CD1c-positive myeloid dendritic cell (primary cell): ENCODE results near the gene P2RY8.
"Not testable (repeated sequence)": the region's sequence is repeated elsewhere in the genome, so short reads cannot be mapped to it uniquely, and the experiment has no call there.

Experiments used
- DNase-seq: peaks from one replicate; pipeline ENCODE4 v3.0.0-alpha.2; 2016; ENCODE audit errors: extremely low spot score

P2RY8 gene

GRCh38 chrX:1545776-1546408, 8.9 kb upstream of the P2RY8 start:
- DNase-seq: no peak

DNA sequence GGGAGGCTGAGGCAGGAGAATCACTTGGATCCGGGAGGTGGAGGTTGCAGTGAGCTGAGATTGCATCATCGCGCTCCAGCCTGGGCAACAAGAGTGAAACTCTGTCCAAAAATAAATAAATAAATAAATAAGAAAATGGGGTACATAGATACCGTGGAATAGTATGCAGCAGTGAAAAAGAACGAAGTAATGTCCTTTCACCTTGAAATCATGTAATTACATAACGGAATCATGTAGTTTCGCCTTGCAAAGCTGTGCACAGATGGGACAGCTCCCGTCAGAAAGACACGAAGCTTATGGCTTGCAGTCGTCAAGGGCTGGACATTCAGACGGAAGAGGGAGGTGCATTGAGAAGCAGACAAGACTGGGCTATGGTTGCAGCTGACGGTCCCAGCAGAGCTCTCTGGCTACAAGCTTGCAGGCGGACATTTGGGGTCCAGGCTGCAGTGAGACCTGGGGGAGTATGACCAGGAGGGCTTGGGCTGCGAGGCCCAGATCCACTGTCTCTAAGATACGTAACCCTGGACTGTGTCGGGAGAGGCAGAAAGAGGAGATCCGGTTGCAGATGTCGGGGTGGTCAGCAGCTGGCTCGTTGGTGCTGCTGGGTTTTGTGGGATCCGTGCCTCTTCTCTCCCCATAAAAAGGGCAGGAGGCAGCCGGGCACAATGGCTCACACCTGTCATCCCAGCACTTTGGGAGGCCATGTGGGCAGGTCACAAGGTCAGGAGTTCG, 6.2 kb upstream of the P2RY8 start:
- no peak for DNase-seq

DNA sequence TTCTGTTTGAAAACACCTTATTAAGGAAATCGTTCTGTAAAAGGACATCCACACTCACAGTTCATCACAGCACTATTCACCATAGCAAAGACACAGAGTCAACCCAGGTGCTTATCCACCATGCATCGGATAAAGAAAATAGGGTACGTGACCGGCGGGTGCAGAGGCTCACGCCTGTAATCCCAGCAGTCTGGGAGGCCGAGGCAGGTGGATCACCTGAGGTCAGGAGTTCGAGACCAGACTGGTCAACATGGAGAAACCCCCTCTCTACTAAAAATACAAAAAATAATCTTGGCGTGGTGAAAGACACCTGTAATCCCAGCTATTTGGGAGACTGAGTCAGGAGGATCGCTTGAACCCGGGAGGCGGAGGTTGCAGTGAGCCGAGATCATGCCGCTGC, 2.2 kb upstream of the P2RY8 start:
- not testable (repeated sequence) for DNase-seq

- DNase-seq: not testable (repeated sequence)
Observed at GRCh38 chrX:1537716-1538090, 718 bp upstream of the P2RY8 start.

DNA sequence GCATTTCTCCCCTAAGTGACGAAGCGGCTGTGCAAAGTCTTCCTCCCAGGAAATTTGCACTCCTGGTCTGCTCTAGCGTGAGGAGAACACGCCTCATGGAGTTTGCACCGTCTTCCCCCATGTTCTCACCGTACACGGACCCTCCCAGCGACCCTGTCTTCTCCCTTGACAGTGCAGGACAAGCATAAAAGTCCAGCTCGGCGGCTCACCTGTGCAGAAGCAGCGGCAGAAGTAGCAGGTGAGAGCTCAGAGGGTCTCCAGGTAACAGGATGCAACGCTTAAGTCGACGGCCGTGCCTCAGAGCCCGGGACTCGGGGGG, 314 bp downstream of the P2RY8 start:
- DNase-seq: peak; percentile 44

DNA sequence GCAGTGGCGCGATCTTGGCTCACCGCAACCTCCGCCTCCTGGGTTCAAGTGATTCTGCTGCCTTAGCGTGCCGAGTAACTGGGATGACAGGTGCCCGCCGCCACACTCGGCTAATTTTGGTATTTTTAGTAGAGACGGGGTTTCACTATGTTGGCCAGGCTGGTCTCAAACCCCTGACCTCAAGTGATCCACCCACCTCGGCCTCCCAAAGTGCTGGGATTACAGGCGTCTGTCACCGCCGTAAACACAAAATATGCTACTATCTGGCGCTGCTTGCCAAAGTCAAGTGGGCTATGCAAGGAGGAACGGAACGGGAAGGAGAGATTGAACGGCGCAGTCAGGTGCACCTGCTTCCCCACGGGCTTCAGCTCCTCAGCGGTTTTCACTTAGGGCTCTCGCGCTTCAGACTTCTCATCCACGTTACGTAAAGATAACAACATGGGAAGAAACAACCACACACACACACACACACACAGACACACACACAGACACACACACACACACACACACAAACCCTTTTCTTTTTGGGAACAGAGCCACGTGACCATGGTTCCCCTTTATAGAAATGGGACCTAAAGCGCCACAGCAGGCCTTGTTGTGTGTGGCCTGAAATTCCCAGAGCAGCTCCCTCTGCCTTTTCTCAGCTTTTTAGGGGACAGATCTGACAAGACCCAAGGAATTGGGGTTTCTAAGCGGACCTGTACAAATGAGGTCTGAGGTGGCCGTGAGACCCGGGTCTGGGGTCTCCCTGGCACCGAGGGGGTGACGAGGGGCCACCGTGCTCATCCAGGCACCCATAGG, 1.5 kb downstream of the P2RY8 start:
- peak; percentile 87 for DNase-seq

DNA sequence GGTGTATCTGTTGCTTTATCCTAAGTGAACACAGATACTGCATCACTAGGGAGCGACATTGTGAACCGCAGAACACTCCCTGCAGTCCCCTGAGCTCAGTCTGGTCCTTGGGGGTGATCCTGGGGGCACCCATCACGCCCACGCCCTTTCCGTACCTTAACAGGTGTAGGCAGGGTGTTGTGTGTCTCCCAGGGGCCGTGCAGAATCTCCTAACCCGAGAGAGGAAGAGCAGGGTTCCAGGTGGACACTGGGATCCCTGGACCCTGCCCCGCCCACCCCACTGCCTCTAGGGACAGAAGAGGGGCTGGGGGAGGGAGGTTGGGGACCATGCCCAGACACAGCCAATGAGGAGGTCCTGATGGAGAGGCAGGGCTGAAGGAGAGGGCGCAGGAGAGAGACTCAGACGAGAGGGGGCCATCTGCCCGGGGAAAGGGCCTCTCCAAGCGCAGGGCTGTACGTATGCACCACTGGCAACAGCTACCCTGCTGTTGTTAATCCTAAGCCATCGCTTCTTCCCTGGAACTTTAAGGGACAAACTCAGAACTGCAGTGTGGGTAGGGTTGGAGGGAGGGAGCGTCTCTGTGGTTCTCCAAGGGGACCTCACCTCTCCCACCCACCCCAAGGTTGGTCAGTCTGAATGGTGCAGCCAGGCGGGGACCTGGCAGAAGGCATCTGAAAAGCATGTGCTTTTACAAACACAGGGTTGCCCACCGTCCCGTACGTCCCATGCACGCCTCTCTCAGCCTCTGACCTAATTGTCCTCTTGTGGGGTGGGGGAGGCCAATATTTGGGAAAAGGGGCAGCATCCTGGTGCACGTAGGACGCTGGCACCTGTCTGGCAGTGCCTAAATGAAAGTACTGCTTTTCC, 2.5 kb downstream of the P2RY8 start:
- no peak for DNase-seq

DNA sequence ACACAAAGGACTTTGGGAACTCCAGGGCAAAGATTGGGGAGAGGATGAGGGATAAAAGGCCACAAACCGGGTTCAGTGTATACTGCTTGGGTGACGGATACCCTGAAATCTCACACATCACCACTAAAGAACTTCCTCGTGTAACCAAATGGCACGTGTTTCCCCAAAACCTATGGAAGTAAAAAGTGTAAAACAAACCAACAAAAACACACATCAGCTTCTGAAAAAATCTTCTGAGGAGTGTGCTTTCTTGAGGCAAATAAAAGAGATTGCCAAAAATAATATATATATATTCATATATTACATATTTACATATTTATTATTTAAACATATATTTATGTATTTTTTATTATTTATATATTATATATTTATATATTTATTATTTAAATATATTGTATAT, 3.9 kb downstream of the P2RY8 start:
- no peak for DNase-seq

DNA sequence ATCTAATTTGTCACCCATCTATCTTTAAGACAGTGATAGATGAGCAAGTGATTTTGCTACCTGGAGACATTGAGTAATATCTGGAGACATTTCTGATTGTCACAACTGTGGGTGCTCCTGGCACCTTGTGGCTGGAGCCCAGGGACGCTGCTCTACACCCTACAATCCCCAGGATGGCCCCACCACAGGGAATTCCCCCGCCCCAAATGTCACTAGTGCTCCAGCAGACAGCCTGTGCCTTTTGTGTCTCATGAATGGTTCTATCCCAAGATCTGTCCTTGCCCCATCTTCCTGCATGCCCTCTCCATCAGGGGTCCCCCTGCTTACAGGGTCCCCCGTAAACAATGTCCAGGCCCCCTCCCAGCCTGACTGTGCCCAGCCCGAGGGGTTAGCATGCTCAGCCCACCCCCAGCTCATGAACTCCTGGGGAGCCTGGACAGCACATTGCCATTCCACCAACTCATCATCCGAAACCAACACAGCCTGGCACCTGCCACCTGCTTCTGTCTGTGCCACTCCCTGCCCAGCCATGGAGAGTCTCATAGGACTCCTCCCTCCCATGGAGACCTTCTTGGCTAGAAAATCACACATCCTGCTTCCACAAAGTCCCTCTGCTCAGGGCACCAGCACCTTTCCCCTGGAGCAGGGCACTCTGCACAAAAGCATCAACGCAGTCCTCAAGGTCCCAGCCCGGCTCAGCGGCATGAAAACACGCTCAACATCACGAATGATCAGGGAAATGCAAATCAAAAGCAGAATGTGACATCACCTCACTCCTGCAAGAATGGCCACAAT, 5.7 kb downstream of the P2RY8 start:
- no peak for DNase-seq

DNA sequence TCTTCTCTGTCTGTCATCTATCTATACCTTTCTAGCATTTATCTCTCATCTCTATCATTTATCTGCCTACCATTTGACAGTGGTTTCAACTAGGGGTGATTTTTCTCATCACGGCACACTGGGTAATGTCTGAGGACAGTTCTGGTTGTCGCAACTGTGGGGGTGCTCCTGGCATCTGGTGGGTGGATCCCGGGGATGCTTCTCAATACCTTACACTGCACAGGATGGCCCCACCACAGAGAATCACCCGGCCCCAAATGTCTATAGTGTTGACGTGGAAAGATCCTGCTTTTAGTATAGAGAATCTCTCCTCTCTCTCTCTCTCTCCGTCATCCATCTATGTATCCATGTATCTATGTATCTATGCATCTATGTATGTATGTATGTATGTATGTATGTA, 7.2 kb downstream of the P2RY8 start:
- no peak for DNase-seq

DNA sequence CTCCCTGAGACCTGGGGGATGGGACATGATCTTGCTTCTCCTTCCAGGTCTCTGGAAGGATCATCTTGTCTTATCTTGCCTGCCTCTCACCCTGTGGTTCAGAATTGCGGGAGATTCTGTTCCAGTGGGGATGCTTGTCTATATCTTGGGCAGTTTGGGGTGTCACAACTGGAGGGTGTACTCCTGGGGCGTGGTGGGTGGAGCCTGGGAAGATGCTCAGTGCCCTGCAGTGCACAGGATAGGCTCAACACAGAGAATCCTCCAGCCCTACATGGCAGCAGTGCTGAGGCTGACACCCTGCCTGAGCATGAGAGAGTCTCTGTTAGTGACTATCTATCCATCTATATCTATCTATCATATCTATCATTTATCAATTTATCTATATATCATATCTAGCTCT, 7.7 kb downstream of the P2RY8 start:
- no peak for DNase-seq

DNA sequence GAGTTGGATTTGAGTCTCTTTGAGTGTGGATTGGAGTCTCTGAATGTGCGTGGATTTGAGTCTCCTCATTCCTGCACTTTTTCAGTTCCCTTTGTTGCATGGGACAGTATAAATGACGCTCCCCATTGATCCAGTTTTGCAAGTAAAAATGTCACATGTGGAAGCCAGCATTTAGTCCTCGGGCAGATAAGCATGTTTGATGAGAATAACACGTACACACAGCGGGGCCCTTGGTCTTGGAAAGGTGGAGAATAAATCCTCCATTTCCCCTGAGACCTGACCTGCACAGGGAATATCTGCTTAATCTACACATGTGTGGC, 8.1 kb downstream of the P2RY8 start:
- DNase-seq: no peak

DNA sequence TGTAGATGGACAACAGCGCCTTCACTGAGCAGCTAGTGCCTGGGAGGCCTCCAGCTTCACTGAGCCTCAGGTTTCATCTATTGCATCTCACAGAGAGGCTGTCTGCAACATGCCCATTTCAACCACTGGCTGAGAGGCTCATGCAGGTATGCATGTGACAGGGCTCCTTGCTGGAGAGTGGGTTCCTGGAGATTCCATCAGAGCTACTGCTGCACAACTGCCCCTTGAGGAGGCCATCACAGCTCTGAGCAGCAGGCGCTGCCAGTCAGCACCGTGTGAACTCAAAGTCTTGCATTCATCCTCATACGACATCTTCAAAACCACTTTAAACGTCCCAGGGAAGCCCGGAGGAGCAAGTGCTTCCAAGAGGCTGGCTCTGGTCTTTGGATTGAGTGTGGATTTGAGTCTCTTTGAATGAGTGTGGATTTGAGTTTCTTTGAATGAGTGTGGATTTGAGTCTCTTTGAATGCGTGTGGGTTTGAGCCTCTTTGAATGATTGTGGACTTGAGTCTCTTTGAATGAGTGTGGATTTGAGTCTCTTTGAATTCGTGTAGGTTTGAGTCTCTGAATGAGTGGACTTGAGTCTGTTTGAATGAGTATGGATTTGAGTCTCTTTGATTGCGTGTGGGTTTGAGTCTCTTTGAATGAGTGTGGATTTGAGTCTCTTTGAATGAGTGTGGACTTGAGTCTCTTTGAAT, 8.7 kb downstream of the P2RY8 start:
- no peak for DNase-seq

DNA sequence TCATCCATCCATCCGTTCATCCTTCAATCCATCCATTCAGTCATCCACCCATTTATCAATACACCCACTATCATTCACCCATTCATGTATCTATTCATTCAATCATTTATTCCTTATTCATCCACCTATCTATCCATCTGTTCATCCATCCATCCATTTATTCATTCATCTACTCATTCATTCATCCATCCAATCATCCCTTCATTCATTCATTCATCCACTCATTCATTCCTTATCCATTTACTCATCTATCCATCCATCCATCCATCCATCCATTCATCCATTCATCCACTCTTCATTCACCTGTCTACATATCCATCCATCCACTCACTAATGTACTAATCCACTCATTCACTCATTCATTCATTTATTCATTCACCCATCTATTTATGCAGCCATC, 9.5 kb downstream of the P2RY8 start:
- DNase-seq: no peak

GRCh38 chrX:1526565-1526964, 10.4 kb downstream of the P2RY8 start:
- no peak for DNase-seq

DNA sequence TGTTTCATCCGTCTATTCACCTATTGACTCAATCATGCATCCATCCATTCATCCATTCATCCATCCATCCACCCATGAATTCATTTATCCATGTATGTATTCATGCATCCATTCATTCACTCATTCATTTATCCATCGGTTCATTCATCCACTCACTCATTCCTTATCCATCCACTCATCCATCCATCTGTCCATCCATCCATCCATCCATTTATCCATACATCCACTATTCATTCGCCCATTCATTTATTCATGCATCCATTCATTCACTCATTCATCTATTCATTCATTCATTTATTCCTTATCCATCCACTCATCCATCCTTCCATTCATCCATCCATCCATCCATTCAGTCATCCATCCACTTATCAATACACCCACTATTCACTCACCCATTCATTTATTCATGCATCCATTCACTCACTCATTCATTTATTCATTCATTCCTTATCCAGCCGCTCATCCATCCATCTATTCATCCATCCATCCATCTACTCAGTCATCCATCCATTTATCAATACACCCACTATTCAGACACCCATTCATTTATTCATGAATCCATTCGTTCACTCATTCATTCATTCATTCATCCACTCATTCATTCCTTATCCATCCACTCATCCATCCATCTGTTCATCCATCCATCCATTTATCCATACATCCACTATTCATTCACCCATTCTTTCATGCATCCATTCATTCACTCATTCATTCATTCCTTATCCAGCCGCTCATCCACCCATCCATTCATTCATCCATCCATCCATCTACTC, 11.2 kb downstream of the P2RY8 start:
- DNase-seq: no peak

- DNase-seq: no peak
Observed at GRCh38 chrX:1524874-1525582, 12.0 kb downstream of the P2RY8 start.

DNA sequence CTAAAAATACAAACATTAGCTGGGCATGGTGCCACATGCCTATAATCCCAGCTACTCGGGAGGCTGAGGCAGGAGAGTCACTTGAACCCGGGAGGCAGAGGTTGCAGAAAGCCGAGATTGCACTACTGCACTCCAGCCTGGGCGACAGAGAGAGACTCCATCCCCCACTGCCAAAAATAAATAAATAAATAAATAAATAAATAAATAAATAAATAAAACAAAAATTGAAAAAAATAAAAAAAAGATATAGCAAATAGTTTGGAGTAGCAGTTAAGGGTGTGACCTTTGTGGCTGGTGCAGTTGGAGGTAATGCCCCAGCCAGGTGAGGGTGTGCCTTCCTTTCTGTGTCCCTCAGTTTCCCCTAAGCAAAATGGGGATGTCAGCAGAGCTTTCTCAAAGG, 14.1 kb downstream of the P2RY8 start:
- not testable (repeated sequence) for DNase-seq

GRCh38 chrX:1521459-1521956, 15.5 kb downstream of the P2RY8 start:
- peak; percentile 76 for DNase-seq
